IPS-15b (cell line): ENCODE data around the gene MLYCD.

Experiments
- H3K27me3 ChIP-seq: one replicate; pipeline ENCODE4 v1.6.1; 2013; ENCODE audit warnings: low read length; ENCODE audit not compliant: control insufficient read depth, insufficient read depth
- H3K36me3 ChIP-seq: one replicate; pipeline ENCODE4 v1.6.1; 2013; ENCODE audit warnings: low read length; ENCODE audit not compliant: control insufficient read depth, insufficient read depth
- H3K4me1 ChIP-seq: one replicate; pipeline ENCODE4 v1.6.1; 2013; ENCODE audit warnings: mild to moderate bottlenecking, low read length; ENCODE audit not compliant: control insufficient read depth, insufficient read depth
- H3K4me3 ChIP-seq: one replicate; pipeline ENCODE4 v1.5.1; 2013; ENCODE audit warnings: low read depth, low read length
- H3K9ac ChIP-seq: one replicate; pipeline ENCODE4 v1.6.1; 2013; ENCODE audit warnings: low read depth, mild to moderate bottlenecking, low read length
- H3K9me3 ChIP-seq: one replicate; pipeline ENCODE4 v1.6.1; 2013; ENCODE audit warnings: mild to moderate bottlenecking, low read length; ENCODE audit not compliant: control insufficient read depth, insufficient read depth

Gene MLYCD

DNA sequence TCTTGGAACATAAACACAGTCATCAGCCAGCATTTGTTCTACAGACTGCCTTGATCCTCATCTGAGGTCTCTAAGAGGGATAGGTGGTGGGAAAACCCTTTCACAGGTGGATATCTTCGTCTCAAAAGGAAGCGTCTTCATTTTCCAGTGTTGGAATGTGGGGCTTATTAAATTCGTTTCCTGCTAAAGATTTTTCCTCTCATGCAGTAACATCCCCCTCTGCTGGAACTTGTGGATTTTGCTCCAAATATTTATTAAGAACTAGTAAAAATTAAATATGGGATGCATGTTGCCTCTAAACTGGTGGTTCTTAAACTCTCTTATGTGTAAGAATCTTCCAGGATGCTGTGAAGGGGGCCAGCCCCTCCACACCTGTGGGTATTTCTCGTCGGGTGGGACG, 20.1 kb upstream of the MLYCD start:
- Histone ChIP-seq H3K9ac (no peak overlapping the region), H3K4me1 (no peaks in the 10 kb centered on the region), H3K36me3 (no peaks in the 10 kb centered on the region), H3K27me3 (no peaks in the 10 kb centered on the region), H3K9me3 (no peaks in the 10 kb centered on the region), H3K4me3 (no peak overlapping the region)

DNA sequence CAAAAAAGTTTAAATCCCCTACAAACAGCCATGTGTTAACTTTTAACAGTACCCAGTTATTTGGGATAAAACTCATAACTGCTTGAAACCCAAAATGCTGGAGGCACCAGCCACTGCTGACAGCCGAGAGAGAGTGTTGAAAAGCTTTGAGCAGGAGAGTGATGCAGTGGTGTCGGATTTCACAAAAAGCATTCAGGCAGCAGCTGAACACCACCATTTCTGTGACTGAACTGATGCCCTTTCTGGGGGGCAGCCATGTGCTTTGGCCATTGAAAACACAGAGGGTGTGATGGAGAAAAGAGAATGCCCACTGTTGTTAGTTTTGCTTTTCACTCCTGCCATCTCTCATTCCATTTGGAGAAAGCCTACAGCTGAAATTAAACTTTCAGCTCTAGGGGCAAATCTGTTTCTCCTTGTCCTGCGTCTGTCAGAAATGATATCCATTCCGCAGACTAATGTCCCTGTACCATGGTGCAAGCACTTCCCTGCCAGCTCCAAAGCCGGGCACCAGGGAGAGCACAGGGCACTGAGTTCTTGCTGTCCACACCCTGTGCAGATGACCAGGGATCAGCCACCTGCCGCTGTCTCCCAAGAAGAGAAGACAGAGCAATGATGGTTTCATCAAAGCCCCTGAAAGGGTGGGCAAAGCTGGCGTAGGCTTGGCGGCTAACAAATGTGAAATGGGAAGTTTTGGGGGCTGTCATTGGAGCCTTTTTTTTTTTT, 16.6 kb upstream of the MLYCD start:
- H3K27me3 ChIP-seq: no peaks in the 10 kb centered on the region
- no peaks in the 10 kb centered on the region for H3K4me1 ChIP-seq
- H3K9me3 ChIP-seq: no peaks in the 10 kb centered on the region
- no peaks in the 10 kb centered on the region for H3K36me3 ChIP-seq
- no peak overlapping the region for H3K9ac ChIP-seq
- H3K4me3 ChIP-seq: no peak overlapping the region

DNA sequence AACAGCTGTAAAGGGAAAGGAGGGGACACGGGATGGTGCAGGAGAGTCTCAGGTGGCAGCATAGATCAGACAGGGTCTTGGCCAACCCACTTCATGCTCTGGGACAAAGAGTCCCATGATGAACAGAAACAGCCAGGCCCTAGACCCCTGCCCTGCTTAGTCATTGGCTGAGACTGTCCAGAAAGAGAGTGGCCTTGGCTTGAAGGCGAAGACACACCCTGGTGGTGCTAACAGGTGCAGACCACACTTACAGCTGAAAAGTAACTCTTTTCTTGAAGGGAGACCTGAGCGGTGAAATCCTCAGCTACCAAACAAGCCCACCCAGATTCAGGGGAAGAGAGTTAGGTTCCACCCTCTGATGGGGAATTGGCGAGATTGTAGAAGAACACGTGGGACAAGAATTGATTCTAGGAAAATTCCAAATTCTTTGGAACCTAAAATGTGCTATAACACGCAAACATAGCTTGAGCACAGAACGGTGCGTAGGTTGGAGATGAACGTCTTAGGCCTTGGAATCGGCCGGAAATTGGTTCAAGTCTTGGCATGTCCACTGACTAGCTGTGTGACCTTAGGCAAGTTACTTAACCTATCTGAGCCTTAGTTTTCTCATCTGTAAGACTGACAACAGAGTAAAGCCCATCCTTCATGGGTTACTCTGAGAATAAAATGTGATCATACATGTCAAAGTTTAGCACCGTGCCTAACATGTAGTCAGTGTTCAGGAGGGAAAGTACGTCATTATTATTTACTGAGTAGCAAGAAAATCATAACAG, 12.5 kb upstream of the MLYCD start:
- Histone ChIP-seq H3K9me3 (no peaks in the 10 kb centered on the region), H3K27me3 (no peaks in the 10 kb centered on the region)

DNA sequence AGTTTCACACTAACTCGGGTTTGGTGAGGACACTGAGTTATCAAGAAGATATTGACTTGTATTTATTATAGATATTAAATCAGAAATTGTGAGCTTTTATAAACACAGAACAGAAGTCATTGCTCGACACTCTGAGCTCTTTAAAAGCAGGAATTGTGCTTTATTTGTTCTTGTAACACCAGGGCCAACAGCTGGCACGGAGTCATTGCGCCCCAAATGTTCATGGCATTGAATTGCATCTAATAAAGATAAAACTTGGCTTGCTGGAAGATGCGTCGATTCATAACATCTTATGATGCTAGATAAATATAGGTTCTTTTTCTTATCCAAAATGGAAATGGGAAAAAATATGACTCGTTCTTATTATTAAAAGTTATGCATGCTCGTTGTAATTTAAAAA, 11.8 kb upstream of the MLYCD start:
- H3K9ac ChIP-seq: no peak overlapping the region

More for the DNA sequence above, 12.5 kb upstream of the MLYCD start:
- Histone ChIP-seq H3K4me1 (no peaks in the 10 kb centered on the region), H3K36me3 (no peaks in the 10 kb centered on the region), H3K4me3 (no peak overlapping the region), H3K9ac (no peak overlapping the region)

DNA sequence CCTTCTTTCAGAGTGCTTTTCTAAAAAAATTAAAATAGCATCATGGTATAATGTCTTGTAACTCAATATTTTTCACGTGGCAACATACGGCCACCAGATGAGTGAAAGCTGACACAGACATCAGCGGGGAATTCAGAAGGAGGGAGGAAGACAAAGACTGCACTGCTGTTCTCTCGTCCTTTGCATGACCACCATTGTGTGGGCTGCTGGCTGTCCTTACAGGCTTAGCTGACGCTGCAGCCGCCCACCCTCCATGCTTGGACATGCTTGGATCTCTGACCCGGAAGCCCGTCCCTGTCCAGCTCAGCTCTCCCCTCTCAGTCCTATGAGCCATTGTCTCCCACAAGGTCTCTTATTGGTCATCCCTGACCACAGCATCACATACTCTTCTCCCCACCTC, 11.4 kb upstream of the MLYCD start:
- H3K9ac ChIP-seq: no peak overlapping the region
- H3K4me1 ChIP-seq: no peaks in the 10 kb centered on the region
- no peaks in the 10 kb centered on the region for H3K9me3 ChIP-seq
- H3K27me3 ChIP-seq: no peaks in the 10 kb centered on the region
- no peaks in the 10 kb centered on the region for H3K36me3 ChIP-seq
- no peak overlapping the region for H3K4me3 ChIP-seq

More for the DNA sequence above, 11.8 kb upstream of the MLYCD start:
- Histone ChIP-seq H3K4me1 (no peaks in the 10 kb centered on the region), H3K27me3 (no peaks in the 10 kb centered on the region), H3K4me3 (no peak overlapping the region), H3K9me3 (no peaks in the 10 kb centered on the region), H3K36me3 (no peaks in the 10 kb centered on the region)

DNA sequence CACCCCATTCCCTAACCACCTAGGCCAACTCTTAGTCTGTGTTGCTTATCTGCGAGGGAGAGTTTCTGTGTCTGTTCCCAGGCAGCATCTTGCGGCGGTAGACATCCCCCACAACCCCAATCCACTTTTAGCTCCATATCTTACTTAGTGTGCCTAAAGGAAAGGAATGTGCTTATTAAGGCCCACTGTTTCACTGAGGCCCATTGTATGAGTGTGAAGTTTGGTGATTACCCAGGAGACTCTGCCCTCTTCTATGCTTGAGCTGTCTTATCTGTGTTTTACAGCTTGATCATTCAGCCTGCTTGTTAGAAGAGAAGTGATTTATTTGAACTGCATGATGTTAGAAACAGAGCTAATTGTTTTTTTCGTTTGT, 10.3 kb upstream of the MLYCD start:
- Histone ChIP-seq H3K4me1 (no peaks in the 10 kb centered on the region), H3K4me3 (no peak overlapping the region), H3K36me3 (no peaks in the 10 kb centered on the region), H3K27me3 (no peaks in the 10 kb centered on the region), H3K9ac (no peak overlapping the region), H3K9me3 (no peaks in the 10 kb centered on the region)

DNA sequence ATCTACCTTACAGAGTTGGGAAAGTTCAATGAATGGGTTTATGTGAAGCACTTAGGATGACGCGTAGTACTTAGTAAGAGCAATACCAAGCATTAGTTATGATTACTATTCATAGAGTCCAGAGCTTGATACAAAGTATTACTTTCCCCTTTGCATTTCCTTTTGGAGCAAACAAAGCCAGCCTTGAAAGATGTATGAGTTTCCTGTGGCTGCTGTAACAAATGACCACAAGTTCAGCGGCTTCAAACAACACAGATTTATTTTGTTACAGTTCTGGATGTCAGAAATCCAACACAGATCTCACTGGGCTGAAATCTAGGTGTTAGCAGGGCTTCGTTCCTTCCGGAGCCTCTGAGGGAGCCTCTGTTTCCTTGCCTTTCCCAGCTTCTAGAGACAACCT, 8.6 kb upstream of the MLYCD start:
- no peak overlapping the region for H3K9ac ChIP-seq
- no peaks in the 10 kb centered on the region for H3K9me3 ChIP-seq
- no peaks in the 10 kb centered on the region for H3K27me3 ChIP-seq
- no peak overlapping the region for H3K4me3 ChIP-seq
- no peaks in the 10 kb centered on the region for H3K36me3 ChIP-seq
- H3K4me1 ChIP-seq: no peaks in the 10 kb centered on the region

DNA sequence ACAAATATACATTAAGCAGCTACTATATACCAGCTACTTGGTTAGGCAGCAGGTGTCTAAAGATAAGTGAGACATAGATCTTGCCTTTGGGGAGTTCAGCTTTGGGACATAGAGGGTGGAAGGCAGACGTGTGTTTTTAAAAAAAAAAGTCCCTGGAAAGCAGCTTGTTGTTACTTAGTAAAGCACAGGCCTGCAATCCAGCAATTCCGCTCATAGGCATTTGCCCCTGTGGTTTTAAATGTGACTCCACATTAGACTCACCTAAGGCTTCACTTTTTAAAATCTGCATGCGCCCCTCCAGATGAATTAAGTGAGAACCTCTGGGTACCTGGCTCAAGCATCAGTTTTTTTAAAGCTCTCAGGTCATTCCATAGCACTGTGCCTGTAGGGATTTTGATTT, 7.2 kb upstream of the MLYCD start:
- Histone ChIP-seq H3K4me1 (no peaks in the 10 kb centered on the region), H3K9ac (no peak overlapping the region), H3K36me3 (no peaks in the 10 kb centered on the region), H3K4me3 (no peak overlapping the region), H3K27me3 (no peaks in the 10 kb centered on the region), H3K9me3 (no peaks in the 10 kb centered on the region)

DNA sequence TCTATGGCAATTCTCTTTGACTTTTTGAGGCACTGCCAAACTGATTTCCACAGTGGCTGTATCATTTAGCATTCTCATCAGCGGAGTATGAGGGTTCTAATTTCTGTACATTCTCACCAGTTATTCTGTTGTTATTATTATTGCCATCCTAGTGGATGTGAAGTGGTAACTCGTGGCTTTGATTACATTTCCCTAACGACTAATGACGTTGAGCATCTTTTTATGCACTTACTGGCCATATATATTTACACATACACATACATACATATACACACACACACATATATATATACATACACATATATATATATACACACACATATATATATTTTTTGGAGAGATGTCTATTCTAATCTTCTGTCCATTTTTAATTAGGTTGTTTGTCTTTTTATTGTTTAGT, 3.7 kb upstream of the MLYCD start:
- Histone ChIP-seq H3K9me3 (no peaks in the 10 kb centered on the region), H3K9ac (no peak overlapping the region), H3K36me3 (no peaks in the 10 kb centered on the region), H3K27me3 (peaks cover 11% of the 10 kb centered on the region), H3K4me1 (peaks cover 12% of the 10 kb centered on the region), H3K4me3 (no peak overlapping the region)

DNA sequence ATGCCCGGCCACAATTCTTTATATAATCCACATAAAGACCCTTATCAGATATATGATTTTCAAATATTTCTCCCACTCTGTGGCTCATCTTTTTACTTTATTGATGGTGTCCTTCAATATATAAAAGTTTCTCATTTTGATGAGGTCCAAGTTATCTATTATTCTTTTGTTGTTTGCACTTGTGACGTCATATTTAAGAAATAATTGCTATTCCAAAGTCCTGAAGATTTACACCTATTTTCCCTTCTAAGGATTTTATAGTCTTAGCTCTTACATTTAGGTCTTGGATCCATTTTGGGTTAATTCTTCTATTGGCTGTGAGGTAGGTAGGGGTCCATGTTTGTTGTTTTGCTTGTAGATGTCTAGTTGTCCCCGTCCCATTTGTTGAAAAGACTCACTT, 3.0 kb upstream of the MLYCD start:
- Histone ChIP-seq H3K4me3 (no peak overlapping the region), H3K9ac (no peak overlapping the region), H3K4me1 (peaks cover 12% of the 10 kb centered on the region), H3K36me3 (no peaks in the 10 kb centered on the region), H3K9me3 (no peaks in the 10 kb centered on the region), H3K27me3 (peaks cover 11% of the 10 kb centered on the region)

DNA sequence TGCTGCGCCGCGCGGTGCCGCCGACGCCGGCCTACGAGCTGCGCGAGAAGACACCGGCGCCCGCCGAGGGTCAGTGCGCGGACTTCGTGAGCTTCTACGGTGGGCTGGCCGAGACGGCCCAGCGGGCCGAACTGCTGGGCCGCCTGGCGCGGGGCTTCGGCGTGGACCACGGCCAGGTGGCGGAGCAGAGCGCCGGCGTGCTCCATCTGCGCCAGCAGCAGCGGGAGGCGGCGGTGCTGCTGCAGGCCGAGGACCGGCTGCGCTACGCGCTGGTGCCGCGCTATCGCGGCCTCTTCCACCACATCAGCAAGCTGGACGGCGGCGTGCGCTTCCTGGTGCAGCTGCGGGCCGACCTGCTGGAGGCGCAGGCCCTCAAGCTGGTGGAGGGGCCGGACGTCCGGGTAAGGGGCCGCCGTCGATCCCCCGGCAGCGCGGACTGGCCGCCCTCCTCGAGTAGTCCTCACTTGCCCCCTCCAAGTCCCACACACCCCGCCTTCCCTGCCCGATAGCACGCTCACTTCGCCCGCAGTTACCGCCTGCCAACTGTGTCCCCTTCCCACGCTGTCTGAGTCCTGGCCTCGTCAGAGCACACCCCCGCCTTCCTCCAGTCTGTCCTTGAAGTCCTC, 470 bp downstream of the MLYCD start:
- Histone ChIP-seq H3K27me3 (peaks cover 11% of the 10 kb centered on the region), H3K9me3 (no peaks in the 10 kb centered on the region), H3K36me3 (no peaks in the 10 kb centered on the region), H3K4me1 (peaks cover 12% of the 10 kb centered on the region), H3K4me3 (peak overlapping the region; percentile 71), H3K9ac (peak overlapping the region; percentile 37)

DNA sequence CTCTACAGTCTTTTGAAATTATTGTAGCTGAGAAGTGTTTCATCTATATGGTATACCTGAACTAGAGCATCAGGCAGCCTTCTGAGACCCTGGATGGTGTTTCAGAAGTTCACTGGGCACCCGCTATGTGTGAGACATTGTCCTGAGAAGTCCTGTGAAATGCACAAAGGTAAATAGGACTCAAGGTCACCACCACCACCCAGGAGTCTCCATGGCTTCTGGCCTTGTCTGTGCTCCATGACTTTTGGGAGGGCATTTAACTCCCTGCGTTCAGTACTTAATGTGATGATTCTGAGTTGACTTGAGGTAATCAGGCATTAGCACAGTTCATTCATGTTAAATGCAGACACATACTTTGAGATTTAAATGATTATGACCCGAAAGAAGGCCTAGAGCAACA, 1.1 kb downstream of the MLYCD start:
- Histone ChIP-seq H3K9me3 (no peaks in the 10 kb centered on the region), H3K9ac (no peak overlapping the region), H3K4me3 (peak overlapping the region; percentile 71), H3K4me1 (peaks cover 12% of the 10 kb centered on the region), H3K27me3 (peaks cover 11% of the 10 kb centered on the region), H3K36me3 (no peaks in the 10 kb centered on the region)
